Suppressor macrophage treated with lipopolysaccharide for 1 hour (primary cell): ENCODE results near the gene SMYD3.
"Not testable (repeated sequence)": the region's sequence is repeated elsewhere in the genome, so short reads cannot be mapped to it uniquely, and the experiment has no call there.

Experiments used
- DNase-seq, 3 donors: peaks; one replicate each; pipeline ENCODE4 v3.0.0-alpha.2; 2020 to 2022

SMYD3 gene

DNA sequence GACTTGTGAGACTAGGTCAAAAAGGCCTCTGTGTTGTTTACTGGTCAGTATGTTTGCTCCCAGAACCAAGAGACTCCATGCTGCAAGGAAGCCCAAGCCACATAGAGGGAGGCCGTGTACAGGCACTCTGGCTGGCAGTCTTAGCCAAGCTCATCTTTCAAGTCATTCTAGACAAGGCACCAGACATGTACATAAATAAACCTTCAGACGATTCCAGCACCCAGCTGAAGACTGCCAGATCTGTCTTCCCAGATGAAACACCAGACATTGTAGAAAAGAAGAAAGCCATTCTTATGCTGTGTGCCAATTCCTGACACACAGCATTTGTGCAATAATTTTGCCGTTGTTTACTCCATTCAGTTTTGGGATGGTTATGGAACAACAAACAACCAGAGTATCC is 756.8 kb downstream of the SMYD3 start:
- no peak for DNase-seq

DNA sequence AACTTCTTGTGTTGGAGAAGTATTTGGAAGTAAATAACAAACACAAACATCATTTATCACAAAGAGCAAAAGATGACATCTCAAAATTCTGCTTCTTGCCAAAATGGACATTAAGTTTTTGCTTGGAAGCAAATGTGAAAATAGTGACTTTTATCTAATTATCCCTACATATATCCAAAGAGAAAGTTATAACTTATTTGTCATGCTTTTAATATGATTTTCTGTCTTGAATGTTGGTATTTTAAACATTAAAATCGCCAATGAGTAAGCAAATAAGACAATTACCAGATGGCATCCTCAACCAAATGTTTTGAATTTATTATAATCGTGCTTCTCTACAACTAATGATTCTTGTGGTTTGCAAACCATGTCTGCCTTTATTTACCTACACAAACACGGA is 758.0 kb downstream of the SMYD3 start:
- no peak for DNase-seq

DNA sequence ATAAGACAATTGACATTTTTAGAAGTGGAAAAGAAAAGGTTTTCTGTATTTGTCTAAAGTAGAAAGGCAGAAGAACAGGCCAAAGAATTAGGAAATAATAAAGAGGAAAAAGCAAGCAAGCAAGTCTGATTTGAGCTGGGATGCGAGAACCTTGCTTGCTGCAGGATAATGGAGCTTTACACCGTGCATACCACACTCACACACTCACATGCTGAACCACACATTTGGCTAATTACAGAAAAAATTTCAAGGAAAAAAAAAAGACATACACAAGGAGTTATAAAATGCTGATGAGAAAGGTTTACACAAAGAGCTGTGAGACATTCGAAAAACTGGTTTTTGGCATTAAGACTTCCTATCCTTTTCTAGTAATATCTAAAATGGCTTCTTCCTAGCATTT is 758.4 kb downstream of the SMYD3 start:
- no peak for DNase-seq

DNA sequence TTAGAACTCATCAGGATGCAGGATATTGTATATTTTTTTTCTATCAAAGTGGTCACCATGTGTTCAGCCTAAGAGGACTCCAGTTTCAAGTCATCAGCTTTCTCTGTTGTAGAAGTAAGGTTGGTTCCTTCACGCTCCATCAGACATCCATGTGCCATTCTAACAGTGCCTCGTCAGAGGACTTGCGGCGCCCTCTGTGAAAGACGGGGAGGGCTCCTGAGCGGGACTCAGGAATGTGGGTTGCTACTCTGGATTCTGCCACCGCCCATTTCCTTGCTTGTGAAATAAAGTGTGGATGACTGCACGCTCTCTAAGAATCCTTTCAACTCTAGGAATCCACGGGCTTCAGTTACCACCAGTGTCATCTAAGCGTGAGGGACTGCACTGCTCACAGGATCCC is 758.8 kb downstream of the SMYD3 start:
- no peak for DNase-seq

DNA sequence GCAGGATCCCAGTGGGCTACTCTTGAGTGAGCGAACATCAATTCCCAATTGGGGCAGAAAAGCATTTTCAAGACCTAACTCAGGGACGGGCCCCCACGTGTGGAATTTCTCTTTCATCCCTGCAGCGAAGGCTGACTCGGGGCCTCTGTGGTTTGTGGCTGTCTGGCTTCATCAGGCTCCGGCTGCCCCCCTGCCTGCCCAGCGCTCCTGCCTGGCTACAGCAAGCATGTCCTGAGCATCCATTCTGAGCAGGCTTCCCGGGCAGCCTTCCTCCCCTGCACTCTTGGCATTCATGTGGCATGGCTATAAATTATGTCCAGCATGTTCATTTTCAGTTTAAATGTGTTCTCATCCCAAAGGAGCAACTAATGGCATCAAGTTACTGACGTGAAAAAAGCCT is 764.2 kb downstream of the SMYD3 start:
- no peak for DNase-seq

DNA sequence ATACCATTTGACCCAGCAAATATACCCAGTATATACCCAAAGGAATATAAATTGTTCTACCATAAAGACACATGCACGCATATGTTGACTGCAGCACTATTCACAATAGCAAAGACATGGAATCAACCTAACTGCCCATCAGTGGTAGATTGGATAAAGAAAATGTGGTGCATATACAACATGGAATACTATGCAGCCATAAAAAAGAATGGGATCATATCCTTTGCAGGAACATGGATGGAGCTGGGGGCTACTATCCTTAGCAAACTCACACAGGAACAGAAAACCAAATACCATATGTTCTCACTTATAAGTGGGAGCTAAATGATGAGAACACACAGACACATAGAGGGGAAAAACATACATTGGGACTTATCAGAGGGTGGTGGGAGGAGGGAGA is 766.7 kb downstream of the SMYD3 start:
- not testable (repeated sequence) for DNase-seq

DNA sequence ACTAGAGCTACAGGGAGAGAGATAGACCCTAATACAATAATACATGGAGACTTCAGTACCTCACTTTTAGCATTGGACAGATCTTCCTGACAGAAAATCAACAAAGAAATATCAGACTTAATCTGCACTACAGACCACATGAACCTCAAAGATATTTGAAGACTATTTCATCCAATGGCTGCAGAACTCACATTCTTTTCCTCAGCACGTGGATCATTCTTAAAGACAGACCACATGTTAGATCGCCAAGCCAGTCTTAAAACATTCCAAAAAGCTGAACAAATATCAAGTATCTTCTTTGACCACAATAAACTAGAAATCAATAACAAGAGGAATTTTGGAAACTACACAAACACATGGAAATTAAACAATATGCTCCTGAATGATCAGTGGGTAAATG is 776.3 kb downstream of the SMYD3 start:
- no peak for DNase-seq

DNA sequence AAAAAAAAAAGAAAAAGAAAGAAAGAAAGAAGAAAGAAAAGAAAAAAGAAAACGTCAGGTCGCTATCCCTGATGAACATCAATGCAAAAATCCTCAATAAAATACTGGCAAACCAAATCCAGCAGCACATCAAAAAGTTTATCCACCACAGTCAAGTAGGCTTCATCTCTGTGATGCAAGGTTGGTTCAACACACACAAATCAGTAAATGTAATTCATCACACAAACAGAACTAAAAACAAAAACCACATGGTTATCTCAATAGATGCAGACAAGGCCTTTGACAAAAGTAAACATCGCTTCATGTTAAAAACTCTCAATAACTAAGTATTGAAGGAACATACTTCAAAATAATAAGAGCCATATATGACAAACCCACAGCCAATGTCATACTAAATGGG is 779.0 kb downstream of the SMYD3 start:
- not testable (repeated sequence) for DNase-seq

DNA sequence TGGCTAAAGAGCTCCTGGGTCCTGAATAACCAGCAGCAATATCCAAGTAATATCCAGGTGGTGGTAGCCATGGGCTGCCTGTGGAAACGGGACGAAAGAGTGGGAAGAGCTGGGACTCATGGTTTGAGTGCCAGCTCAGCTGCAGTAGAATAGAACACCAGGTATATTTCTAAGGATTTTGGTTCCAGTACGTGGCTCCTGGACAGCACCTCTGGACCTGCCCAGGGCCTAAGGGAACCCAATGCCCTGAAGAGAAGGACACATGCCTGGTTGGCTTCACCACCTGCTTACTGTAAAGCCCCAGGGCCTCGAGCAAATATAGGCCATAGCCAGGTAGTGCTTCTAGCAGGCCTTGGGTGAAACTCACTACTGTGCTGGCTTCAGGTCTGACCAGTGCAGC is 785.6 kb downstream of the SMYD3 start:
- no peak for DNase-seq

DNA sequence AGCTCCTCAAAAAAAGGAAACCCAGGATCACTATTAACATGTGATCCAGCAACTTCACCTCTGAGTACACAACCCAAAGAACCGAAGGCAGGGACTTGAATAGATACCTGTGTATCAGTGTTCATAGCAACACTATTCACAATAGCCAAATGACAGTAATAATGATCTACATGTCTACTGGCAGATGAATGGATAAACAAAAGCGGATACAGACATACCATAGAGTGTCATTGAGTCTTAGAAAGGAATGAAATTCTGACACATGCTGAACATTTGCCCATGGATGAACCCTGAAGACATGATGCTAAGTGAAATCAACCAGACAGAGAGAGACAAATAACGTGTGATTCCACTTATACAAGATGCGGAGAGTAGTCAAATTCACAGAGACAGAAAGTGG is 788.1 kb downstream of the SMYD3 start:
- no peak for DNase-seq

DNA sequence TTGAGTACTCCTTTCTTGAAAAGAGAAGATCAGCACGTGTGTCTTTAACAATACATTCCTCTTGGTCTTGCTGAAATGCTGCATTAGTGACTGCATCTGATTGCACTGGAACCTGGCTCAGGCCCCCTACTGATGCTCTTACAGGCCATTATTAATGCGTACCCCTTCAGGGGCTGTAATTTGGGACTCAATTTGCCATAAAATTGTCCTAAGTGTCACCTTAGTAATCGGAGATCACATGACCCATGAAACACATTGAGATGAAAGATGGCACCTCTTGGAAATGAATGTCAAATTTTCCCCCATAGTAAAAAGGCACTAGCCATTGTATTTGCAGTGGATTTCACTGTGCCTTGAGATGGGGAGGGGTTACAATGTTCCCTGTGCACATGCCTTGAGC is 789.0 kb downstream of the SMYD3 start:
- no peak for DNase-seq

DNA sequence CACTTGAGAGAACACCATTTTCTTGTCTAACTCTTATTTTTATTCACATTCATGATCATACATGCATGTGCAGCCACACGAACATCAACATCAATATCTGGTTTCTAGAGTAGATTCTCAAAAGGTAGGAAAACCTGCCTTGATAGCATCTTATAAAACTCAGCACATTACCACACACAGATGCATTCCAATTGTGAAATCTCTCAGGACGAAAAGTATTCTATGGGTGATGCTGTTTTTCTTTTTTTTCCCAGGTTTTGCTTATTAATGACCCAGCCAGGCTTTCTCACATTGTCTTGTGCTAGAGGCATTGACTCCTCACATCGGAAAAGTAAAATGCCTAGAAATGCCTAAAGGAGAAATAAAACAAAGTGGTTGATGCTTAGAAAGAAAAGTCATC is 789.5 kb downstream of the SMYD3 start:
- DNase-seq: no peak

DNA sequence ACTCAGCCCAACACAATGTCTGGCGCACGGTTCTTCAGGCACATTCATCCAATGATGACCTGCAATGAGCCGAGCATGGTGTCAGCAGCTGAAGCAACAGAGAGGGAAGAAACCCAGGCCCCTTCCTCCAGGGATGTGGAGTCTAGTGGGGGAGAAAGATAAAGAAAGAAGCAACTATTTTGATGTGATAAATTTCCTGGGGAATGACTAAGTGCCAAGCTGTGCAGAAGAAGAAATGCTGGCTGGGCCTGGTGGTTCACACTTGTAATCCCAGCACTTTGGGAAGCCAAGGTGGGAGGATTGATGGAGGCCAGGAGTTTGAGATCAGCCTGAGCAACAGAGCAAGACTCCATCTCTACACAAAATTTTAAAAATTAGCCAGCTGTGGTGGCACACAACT is 790.5 kb downstream of the SMYD3 start:
- no peak for DNase-seq

DNA sequence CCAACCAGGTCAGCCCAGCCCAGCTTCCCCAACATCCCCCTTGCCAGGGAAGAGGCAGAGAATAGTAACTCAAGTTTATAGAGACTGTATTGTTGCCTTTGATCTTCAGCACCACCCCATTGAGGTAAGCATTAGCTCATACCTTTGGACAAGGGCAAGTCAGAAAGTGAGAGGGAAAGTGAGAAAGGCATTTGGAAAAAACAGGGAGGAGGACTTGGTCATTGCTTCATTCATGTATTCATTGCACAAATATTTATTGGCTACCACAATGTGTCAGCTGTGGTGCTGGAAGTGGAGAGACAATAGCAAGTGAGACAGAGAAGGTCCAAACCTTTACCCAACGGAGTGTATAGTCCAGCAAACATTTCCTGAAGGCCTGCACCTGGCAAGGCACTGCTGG is 791.1 kb downstream of the SMYD3 start:
- no peak for DNase-seq

DNA sequence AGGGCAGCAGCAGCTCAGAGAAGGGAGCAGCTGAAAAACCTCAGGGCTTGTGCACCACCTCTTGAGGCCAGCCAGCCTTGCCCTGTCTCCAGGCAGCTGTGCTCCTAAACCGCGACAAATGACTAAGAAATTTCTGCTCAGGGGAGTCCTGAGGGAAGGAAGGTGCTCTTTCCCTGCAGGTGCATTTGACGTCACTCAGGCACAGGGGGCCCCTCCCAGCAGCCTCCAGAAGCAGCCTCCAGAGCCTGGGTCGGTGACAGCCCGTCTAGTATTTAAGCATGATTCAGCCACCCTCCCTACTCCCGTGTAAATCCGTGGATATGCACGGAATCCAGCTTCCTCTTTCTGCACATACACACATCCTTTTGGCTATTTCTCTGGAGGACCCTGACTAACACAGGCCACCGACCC is 791.8 kb downstream of the SMYD3 start:
- DNase-seq: peak in 1 of 3 donors; percentile 11

DNA sequence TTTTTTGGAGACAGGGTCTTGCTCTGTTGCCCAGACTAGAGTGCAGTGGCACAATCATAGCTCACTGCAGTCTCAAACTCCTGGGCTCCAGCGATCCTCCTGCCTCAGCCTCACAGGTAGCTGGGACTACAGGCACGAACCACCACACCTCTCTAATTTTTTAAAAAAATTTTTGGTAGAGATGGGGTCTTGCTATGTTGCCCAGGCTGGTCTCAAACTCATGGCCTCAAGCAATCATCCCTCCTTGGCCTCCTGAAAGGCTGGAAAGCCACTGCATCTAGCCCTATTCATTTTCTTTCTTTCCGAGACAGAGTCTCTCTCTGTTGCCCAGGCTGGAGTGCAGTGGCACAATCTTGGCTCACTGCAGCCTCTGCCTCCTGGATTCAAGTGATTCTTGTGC is 793.1 kb downstream of the SMYD3 start:
- DNase-seq: not testable (repeated sequence)

DNA sequence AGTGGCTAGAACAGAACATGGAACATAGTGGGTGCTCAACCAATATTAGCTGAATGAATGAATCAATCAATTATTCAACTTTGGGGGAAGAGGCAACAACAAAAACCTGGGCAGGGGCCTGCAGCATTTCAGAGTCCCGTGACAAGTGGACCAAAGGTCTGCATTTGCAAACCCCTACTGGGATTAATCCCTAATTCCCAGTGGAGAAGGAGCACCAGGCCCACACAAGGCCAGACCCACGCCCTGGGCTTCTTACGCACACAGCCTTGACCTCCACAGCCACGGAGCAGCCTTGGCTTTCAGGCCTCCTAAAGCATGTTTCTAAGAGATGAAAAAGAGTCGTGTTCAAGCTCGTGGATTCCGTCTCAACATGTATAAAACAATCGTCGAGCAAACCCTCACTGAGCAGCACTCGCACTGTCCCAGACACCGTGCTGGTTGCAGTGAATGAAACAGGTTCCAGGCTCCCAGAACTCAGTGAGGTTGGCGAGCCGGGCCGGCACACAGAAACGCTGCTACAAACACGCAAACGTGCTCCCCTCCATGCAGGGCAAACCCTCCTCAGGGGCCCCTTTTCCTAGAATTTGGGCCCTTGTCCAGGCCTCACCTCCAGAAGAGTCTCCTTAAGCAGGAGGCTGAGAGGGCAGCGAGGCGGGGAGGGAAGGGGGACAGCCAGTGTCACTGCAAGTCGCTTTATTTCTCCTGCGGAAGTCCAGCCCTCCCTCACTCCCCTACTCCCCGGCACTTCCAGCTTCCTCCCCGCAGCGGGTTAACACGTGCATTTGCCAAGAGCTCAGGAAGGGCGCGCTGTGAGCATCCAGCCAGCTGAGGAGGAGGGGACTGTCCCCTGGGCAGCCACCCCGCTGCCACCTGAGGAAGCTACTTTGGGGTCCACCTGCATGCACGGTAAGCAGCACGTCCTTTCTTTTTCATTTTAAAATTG is 795.8 kb downstream of the SMYD3 start:
- DNase-seq: no peak

DNA sequence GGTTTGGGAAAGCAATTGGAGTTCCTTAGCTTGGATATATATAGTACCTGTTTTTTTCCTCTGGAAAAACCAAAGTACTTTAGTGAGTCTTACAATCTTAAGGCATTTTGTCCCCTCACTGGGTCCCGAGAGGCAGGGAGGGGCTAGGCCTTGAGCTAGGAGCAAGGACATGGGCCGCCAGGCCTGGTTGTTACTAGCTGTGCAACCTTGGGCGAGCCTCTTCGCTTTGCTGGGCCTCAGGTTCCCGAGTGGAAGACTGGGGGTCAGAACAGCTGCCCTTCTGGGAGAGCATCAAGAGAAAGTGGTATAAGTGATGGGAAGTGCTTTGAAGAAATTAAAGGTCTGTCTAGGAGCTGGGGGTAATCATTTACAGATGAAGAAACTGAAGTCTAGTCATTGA is 799.1 kb downstream of the SMYD3 start:
- DNase-seq: no peak

DNA sequence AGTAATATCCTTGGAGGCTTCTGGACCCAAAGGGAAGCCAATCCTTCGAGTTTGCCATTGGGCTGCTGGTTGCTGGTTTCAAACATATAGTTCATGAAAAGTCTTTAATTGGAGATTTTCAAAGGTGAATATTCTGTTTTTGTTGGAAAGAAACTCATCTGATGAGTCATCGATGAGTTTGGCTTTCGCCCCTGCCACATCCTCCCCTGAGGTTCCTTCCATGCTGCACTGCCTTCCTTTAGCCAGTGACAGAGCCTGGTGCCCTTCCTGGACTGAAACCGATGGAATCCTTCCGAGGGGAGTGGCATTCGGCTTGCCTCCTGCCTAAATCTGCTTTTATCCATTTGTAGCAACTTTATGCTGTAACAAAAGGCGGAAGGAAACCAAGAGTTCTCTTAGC is 802.3 kb downstream of the SMYD3 start:
- no peak for DNase-seq

DNA sequence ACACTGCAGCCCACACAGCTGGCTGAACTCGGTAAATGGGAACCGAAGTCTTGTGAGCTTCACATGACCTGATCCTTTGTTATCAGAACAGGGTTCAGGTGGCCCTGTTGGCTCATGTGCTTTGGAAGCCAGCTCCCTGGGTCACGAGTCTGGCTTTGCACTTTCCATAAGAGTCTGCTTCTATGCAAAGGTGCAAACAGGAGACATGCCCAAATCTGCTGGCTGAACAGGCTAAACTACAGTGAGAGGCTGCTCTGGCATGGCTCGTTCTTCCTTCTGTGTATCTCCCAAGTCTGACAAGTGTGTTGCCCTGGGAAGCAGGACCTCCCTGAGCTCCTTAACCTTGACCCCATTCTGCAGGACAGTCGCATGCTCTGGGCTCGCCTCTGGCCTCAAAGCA is 802.7 kb downstream of the SMYD3 start:
- DNase-seq: no peak

DNA sequence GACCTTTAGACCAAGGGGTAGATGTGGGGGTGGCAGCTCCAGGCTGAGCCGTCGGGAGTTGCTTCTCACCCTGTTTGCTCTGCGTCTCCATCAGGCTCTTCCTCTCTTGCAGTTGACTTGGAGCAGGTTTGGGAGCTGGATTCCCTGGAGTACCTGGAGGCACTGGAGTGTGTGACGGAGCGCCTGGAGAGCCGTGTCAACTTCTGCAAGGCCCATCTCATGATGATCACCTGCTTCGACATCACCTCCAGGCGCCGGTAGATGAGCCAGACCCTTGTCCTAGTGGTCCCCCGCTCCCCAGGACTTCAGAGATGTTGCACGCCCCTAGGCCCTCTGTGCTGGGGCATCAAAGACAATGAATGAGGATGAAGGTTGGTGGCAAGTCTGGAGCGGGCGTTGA is 804.7 kb downstream of the SMYD3 start:
- DNase-seq: no peak

DNA sequence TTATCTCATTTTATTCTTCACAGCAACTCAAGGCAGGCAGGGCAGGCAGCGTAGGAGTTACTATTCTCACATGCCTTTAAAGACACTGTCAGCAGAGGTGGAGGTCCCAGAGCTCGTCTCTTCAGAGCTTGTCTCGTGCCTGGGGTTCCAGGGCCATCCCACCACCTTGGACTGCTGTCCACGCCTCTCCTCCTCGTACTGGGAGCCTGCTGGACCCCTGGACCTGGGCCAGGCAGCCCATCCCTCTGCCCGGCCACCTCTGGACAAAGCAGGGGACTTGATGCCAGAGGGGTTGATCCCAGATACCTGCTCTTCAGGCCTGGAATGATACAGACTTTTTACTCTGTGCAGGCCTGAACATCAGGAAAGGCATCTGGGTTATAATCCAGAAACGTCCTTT is 805.4 kb downstream of the SMYD3 start:
- no peak for DNase-seq

DNA sequence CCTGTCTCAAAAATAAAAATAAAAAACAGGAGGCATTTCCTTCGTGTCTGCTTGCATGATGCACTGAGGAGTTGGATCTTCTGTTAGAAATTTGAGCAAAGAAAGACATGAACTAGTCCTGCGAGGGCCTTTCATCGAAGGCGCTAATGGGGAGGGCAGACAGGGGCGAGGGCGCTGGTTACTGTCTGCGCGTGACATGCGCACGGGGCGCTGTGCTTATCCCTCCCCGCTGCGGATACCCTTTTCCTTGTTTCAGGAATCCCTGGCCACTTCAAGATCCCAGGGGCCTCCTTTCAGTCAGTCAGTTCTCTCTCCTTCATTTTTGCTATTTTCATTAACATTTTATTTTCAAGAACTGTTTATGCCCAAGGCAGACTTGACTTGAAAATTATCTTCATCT is 806.4 kb downstream of the SMYD3 start:
- no peak for DNase-seq
